Raji (cell line): Measurements from ENCODE around the gene OSCAR.

Experiments used
- POLR2A ChIP-seq: IDR thresholded peaks from 2 replicates; pipeline ENCODE4 v1.6.1; 2011; ENCODE audit warnings: low read depth, low read length, control low read depth; ENCODE audit not compliant: insufficient read depth

OSCAR gene

GRCh38 chr19:54129617-54129996 lies 29.0 kb upstream of the OSCAR start:
- TF ChIP-seq POLR2A, result no peak

- no peak for TF ChIP-seq POLR2A
Observed at GRCh38 chr19:54128796-54129616, 28.4 kb upstream of the OSCAR start.

GRCh38 chr19:54128441-54128725 lies 27.8 kb upstream of the OSCAR start:
- TF ChIP-seq POLR2A, result no peak

- TF ChIP-seq POLR2A, result no peak
Observed at GRCh38 chr19:54127688-54128440, 27.3 kb upstream of the OSCAR start.

GRCh38 chr19:54125713-54126112 lies 25.1 kb upstream of the OSCAR start:
- TF ChIP-seq POLR2A, result no peak

- no peak for TF ChIP-seq POLR2A
Observed at GRCh38 chr19:54124393-54124792, 23.8 kb upstream of the OSCAR start.

- no peak for TF ChIP-seq POLR2A
Observed at GRCh38 chr19:54123682-54124081, 23.1 kb upstream of the OSCAR start.

- no peak for TF ChIP-seq POLR2A
Observed at GRCh38 chr19:54121259-54121658, 20.7 kb upstream of the OSCAR start.

- TF ChIP-seq POLR2A, result peak; percentile 94
Observed at GRCh38 chr19:54115109-54116063, 14.8 kb upstream of the OSCAR start, which contains the start of the genes PRPF31 and TFPT. Gene PRPF31, plus strand, starts transcription at chr19:54115754. Its CDS starts 2,525 bp downstream, at chr19:54118279. Gene TFPT, minus strand, starts transcription at chr19:54115657. Its CDS starts 388 bp downstream, at chr19:54115269.

GRCh38 chr19:54114340-54115108 lies 13.9 kb upstream of the OSCAR start:
- no peak for TF ChIP-seq POLR2A

- TF ChIP-seq POLR2A, result no peak
Observed at GRCh38 chr19:54109651-54110050, 9.0 kb upstream of the OSCAR start.

GRCh38 chr19:54108496-54108895 lies 7.9 kb upstream of the OSCAR start:
- no peak for TF ChIP-seq POLR2A

- TF ChIP-seq POLR2A, result no peak
Observed at GRCh38 chr19:54107876-54108490, 7.4 kb upstream of the OSCAR start.

GRCh38 chr19:54106716-54107115 lies 6.1 kb upstream of the OSCAR start:
- no peak for TF ChIP-seq POLR2A
